Astrocyte (in vitro differentiated cells and primary cell): ENCODE measurements around the gene IL32. TPM values are rescaled to one million over a fixed set of nuclear protein-coding genes. Genes with fewer than 3 reads are reported as not detected.

Source experiments
- DNase-seq: peaks from one replicate; pipeline ENCODE4 v3.0.0-alpha.2; 2010; ENCODE audit warnings: low read depth
- FAIRE-seq: peaks from 2 replicates; lab custom pipeline; 2011; peaks lifted over from hg19 to GRCh38; lab: Jason Lieb, UNC
- H2AFZ ChIP-seq: 2 replicates; pipeline ENCODE4 v1.6.0; 2012; ENCODE audit warnings: low read depth, low read length, inconsistent platforms
- H3K27ac ChIP-seq: 2 replicates; pipeline ENCODE4 v1.5.1; 2011; ENCODE audit warnings: low read depth, low read length, inconsistent platforms
- H3K27me3 ChIP-seq: 2 replicates; pipeline ENCODE4 v1.6.0; 2011; ENCODE audit warnings: low read length, inconsistent platforms; ENCODE audit not compliant: insufficient read depth
- H3K36me3 ChIP-seq: 2 replicates; pipeline ENCODE4 v1.5.1; 2011; ENCODE audit warnings: low read length, inconsistent platforms; ENCODE audit not compliant: insufficient read depth
- H3K4me1 ChIP-seq: 2 replicates; pipeline ENCODE4 v1.5.1; 2011; ENCODE audit warnings: low read length, inconsistent platforms; ENCODE audit not compliant: insufficient read depth
- H3K4me2 ChIP-seq: 2 replicates; pipeline ENCODE4 v1.6.0; 2012; ENCODE audit warnings: low read length, inconsistent platforms
- H3K4me3 ChIP-seq: 2 replicates; pipeline ENCODE4 v1.5.1; 2011; ENCODE audit warnings: low read depth, mild to moderate bottlenecking, low read length, inconsistent platforms; ENCODE audit not compliant: insufficient read depth
- H3K79me2 ChIP-seq: 2 replicates; pipeline ENCODE4 v1.6.0; 2012; ENCODE audit warnings: mild to moderate bottlenecking, low read length, inconsistent platforms; ENCODE audit not compliant: insufficient read depth
- H3K9ac ChIP-seq: 2 replicates; pipeline ENCODE4 v1.6.0; 2012; ENCODE audit warnings: mild to moderate bottlenecking, low read length, inconsistent platforms
- H3K9me3 ChIP-seq: 2 replicates; pipeline ENCODE4 v1.5.1; 2012; ENCODE audit warnings: low read depth, mild to moderate bottlenecking, low read length, inconsistent platforms; ENCODE audit not compliant: insufficient read depth
- H4K20me1 ChIP-seq: 2 replicates; pipeline ENCODE4 v1.6.0; 2012; ENCODE audit warnings: low read length, inconsistent platforms; ENCODE audit not compliant: insufficient read depth
- H3K27ac Mint-ChIP-seq: one replicate; pipeline ENCODE4 v1.8.0; 2021; ENCODE audit warnings: mild to moderate bottlenecking, mixed read lengths; ENCODE audit not compliant: unreplicated experiment
- H3K27me3 Mint-ChIP-seq: one replicate; pipeline ENCODE4 v1.8.0; 2021; ENCODE audit warnings: low read depth, mixed read lengths; ENCODE audit not compliant: unreplicated experiment
- H3K36me3 Mint-ChIP-seq: one replicate; pipeline ENCODE4 v1.8.0; 2021; ENCODE audit warnings: low read depth, mixed read lengths; ENCODE audit not compliant: unreplicated experiment
- H3K4me1 Mint-ChIP-seq: one replicate; pipeline ENCODE4 v1.8.0; 2021; ENCODE audit warnings: low read depth, mixed read lengths; ENCODE audit not compliant: unreplicated experiment
- H3K4me3 Mint-ChIP-seq: one replicate; pipeline ENCODE4 v1.8.0; 2021; ENCODE audit warnings: mild to moderate bottlenecking, moderate library complexity, mixed read lengths; ENCODE audit not compliant: unreplicated experiment
- H3K9me3 Mint-ChIP-seq: one replicate; pipeline ENCODE4 v1.8.0; 2021; ENCODE audit warnings: mild to moderate bottlenecking, mixed read lengths; ENCODE audit not compliant: unreplicated experiment
- CTCF ChIP-seq: IDR thresholded peaks from 2 replicates; pipeline ENCODE4 v1.5.1; 2011; ENCODE audit warnings: low read depth, mild to moderate bottlenecking, inconsistent platforms, low read length, moderate library complexity; ENCODE audit not compliant: insufficient read depth
- EZH2 ChIP-seq: IDR thresholded peaks from 2 replicates; pipeline ENCODE4 v1.6.1; 2012; ENCODE audit warnings: mild to moderate bottlenecking, low read length, inconsistent platforms; ENCODE audit not compliant: insufficient read depth
- total RNA-seq: library from RNA; stranded (reverse); gene quantifications from 2 replicates; pipeline ENCODE4 v1.2.1, GENCODE V29; 2021

Gene IL32
- total RNA-seq, 1 donor from 2014 or later = 43.8 TPM

- Mint-ChIP-seq H3K9me3 (no peaks in the 10 kb centered on the region), H3K36me3 (peaks cover 2% of the 10 kb centered on the region), H3K4me3 (peak within 1 kb of the TSS; percentile 95), H3K27ac (peak within 1 kb of the TSS; percentile 77), H3K4me1 (peaks cover 11% of the 10 kb centered on the region), H3K27me3 (no peaks in the 10 kb centered on the region)
- Histone ChIP-seq H3K9me3 (no peaks in the 10 kb centered on the region), H3K27me3 (no peaks in the 10 kb centered on the region), H2AFZ (peak within 1 kb of the TSS; percentile 72), H3K4me2 (peak within 1 kb of the TSS; percentile 99), H3K4me3 (peak within 1 kb of the TSS; percentile 82), H3K9ac (peak within 1 kb of the TSS; percentile 89), H3K36me3 (peaks cover 3% of the 10 kb centered on the region), H3K79me2 (peaks cover 22% of the 10 kb centered on the region), H3K4me1 (peaks cover 16% of the 10 kb centered on the region), H4K20me1 (peaks cover 12% of the 10 kb centered on the region), H3K27ac (no peak within 1 kb of the TSS)
- peak; percentile 57 for DNase-seq
- no peak for FAIRE-seq
- no peak for TF ChIP-seq EZH2
These were observed 46.8 kb downstream of the IL32 start, which contains the start of gene ZNF205 for GRCh38 chr16:3112058-3112880. TSS of gene ZNF205 (plus strand) at chr16:3112586. CDS start at chr16:3113431, 845 bp downstream.

GRCh38 chr16:3112881-3113574, 47.6 kb downstream of the IL32 start:
- Histone ChIP-seq H3K27me3 (no peaks in the 10 kb centered on the region), H3K9ac (peak overlapping the region; percentile 89), H3K79me2 (peaks cover 22% of the 10 kb centered on the region), H2AFZ (peak overlapping the region; percentile 72), H3K4me1 (peaks cover 16% of the 10 kb centered on the region), H3K27ac (no peak overlapping the region), H3K4me3 (peak overlapping the region; percentile 82), H3K4me2 (peak overlapping the region; percentile 99), H3K9me3 (no peaks in the 10 kb centered on the region), H3K36me3 (peaks cover 3% of the 10 kb centered on the region), H4K20me1 (peaks cover 12% of the 10 kb centered on the region)
- Mint-ChIP-seq H3K9me3 (no peaks in the 10 kb centered on the region), H3K27me3 (no peaks in the 10 kb centered on the region), H3K27ac (peak overlapping the region; percentile 77), H3K36me3 (peaks cover 2% of the 10 kb centered on the region), H3K4me1 (peaks cover 11% of the 10 kb centered on the region), H3K4me3 (peak overlapping the region; percentile 95)
- TF ChIP-seq CTCF (no peak), EZH2 (no peak)
- FAIRE-seq (no peak), DNase-seq (no peak)

- H3K4me1 ChIP-seq = peaks cover 16% of the 10 kb centered on the region
- H3K27ac Mint-ChIP-seq = peak overlapping the region; percentile 3
- peaks cover 22% of the 10 kb centered on the region for H3K79me2 ChIP-seq
- peak overlapping the region; percentile 89 for H3K9ac ChIP-seq
- peaks cover 3% of the 10 kb centered on the region for H3K36me3 ChIP-seq
- H3K9me3 Mint-ChIP-seq = no peaks in the 10 kb centered on the region
- no peak overlapping the region for H3K27ac ChIP-seq
- no peak for TF ChIP-seq EZH2
- no peak for TF ChIP-seq CTCF
- no peak overlapping the region for H2AFZ ChIP-seq
- FAIRE-seq = no peak
- no peaks in the 10 kb centered on the region for H3K9me3 ChIP-seq
- peaks cover 12% of the 10 kb centered on the region for H4K20me1 ChIP-seq
- peak overlapping the region; percentile 95 for H3K4me3 Mint-ChIP-seq
- H3K27me3 ChIP-seq = no peaks in the 10 kb centered on the region
- H3K4me2 ChIP-seq = peak overlapping the region; percentile 99
- H3K36me3 Mint-ChIP-seq = peaks cover 2% of the 10 kb centered on the region
- peaks cover 14% of the 10 kb centered on the region for H3K4me1 Mint-ChIP-seq
- DNase-seq = no peak
- H3K27me3 Mint-ChIP-seq = no peaks in the 10 kb centered on the region
- H3K4me3 ChIP-seq = peak overlapping the region; percentile 82
These were observed 48.5 kb downstream of the IL32 start for GRCh38 chr16:3113765-3114479.
